Mucosa of rectum (tissue), 2 donors: ENCODE measurements around the gene CNNM1.

Experiments
- H3K27ac ChIP-seq, 2 donors: one replicate each; pipeline ENCODE4 v1.7.0; 2013; ENCODE audit warnings: inconsistent platforms in 2 of 2, low read depth in 2 of 2, low read length in 2 of 2
- H3K27me3 ChIP-seq, 2 donors: one replicate each; pipeline ENCODE4 v1.7.0; 2013; ENCODE audit warnings: low read length in 2 of 2; ENCODE audit not compliant: control insufficient read depth in 2 of 2, insufficient read depth in 2 of 2
- H3K36me3 ChIP-seq, 2 donors: one replicate each; pipeline ENCODE4 v1.7.0; 2013; ENCODE audit warnings: low read length in 2 of 2; ENCODE audit not compliant: control insufficient read depth in 2 of 2, insufficient read depth in 2 of 2
- H3K4me1 ChIP-seq, 2 donors: one replicate each; pipeline ENCODE4 v1.7.0; 2013; ENCODE audit warnings: low read length in 2 of 2, mild to moderate bottlenecking in 1 of 2; ENCODE audit not compliant: control insufficient read depth in 2 of 2, insufficient read depth in 2 of 2
- H3K4me3 ChIP-seq, 2 donors: one replicate each; pipeline ENCODE4 v1.7.0; 2013; ENCODE audit warnings: low read length in 2 of 2
- H3K9ac ChIP-seq, 2 donors: one replicate each; pipeline ENCODE4 v1.7.0; 2013; ENCODE audit warnings: low read length in 2 of 2, low read depth in 1 of 2, mild to moderate bottlenecking in 1 of 2
- H3K9me3 ChIP-seq, 2 donors: one replicate each; pipeline ENCODE4 v1.7.0; 2013; ENCODE audit warnings: low read length in 2 of 2; ENCODE audit not compliant: control insufficient read depth in 2 of 2
- donor health status: healthy.
- donor health status: Normal muscosa, but diverticular disease.

The CNNM1 gene

GRCh38 chr10:99345350-99345749, 16.2 kb downstream of the CNNM1 start:
- H3K27me3 ChIP-seq: no peaks in the 10 kb centered on the region
- H3K27ac ChIP-seq: no peak overlapping the region
- H3K9me3 ChIP-seq: no peaks in the 10 kb centered on the region
- no peak overlapping the region for H3K9ac ChIP-seq
- H3K36me3 ChIP-seq: no peaks in the 10 kb centered on the region
- H3K4me3 ChIP-seq: no peak overlapping the region
- H3K4me1 ChIP-seq: no peaks in the 10 kb centered on the region

GRCh38 chr10:99346247-99346646, 17.1 kb downstream of the CNNM1 start:
- no peaks in the 10 kb centered on the region for H3K9me3 ChIP-seq
- no peak overlapping the region for H3K9ac ChIP-seq
- no peaks in the 10 kb centered on the region for H3K36me3 ChIP-seq
- no peaks in the 10 kb centered on the region for H3K4me1 ChIP-seq
- no peaks in the 10 kb centered on the region for H3K27me3 ChIP-seq
- H3K4me3 ChIP-seq: no peak overlapping the region
- no peak overlapping the region for H3K27ac ChIP-seq

DNA sequence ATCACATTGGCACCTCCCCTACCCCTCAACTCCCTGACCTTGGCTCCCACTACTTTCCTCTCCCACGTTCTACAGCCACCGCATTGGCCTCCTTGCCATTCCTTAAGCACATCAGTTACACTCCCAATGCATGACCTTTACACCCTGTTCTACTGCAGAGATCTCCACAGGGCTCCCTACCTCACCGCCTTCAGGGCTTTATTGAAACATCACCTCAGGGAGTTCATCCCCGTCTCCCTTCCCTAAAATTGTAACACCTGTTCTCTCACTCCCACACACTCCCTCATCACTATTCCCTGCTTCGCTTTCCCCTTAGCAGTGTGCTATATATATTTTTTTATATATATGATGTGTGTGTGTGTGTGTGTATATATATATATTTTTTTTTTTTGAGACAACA, 18.5 kb downstream of the CNNM1 start:
- Histone ChIP-seq H3K36me3 (no peaks in the 10 kb centered on the region), H3K4me1 (no peaks in the 10 kb centered on the region), H3K9me3 (no peaks in the 10 kb centered on the region), H3K27ac (no peak overlapping the region), H3K27me3 (no peaks in the 10 kb centered on the region), H3K4me3 (no peak overlapping the region), H3K9ac (no peak overlapping the region)

DNA sequence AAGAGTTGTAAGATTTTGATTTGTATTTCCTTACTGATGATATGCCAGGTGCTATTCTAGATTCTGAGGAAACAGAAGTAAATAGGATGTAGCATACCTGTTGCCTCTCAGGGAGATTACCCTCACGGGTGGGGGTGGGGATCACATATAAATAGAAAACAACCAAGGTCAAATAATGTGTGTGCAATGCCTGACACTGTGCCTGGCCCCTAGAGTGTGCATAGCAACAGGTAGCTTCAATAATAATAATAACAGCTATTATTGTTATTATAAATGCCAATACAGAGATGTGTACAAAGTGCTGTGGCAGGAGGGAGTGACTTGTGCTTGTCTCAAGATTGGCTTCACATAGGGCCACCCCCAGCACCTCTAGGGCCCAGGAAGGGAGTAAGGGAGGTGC, 24.0 kb downstream of the CNNM1 start:
- Histone ChIP-seq H3K27me3 (peaks cover 0 to 3% of the 10 kb centered on the region in 2 donors), H3K4me3 (no peak overlapping the region), H3K4me1 (no peaks in the 10 kb centered on the region)

GRCh38 chr10:99357691-99358090, 28.5 kb downstream of the CNNM1 start:
- no peak overlapping the region for H3K27ac ChIP-seq
- H3K9me3 ChIP-seq: no peaks in the 10 kb centered on the region
- H3K27me3 ChIP-seq: peaks cover 0 to 3% of the 10 kb centered on the region in 2 donors
- no peaks in the 10 kb centered on the region for H3K36me3 ChIP-seq
- H3K9ac ChIP-seq: no peak overlapping the region
- no peak overlapping the region for H3K4me3 ChIP-seq
- H3K4me1 ChIP-seq: no peaks in the 10 kb centered on the region

More for the DNA sequence above, 24.0 kb downstream of the CNNM1 start:
- Histone ChIP-seq H3K36me3 (no peaks in the 10 kb centered on the region), H3K9ac (no peak overlapping the region), H3K9me3 (no peaks in the 10 kb centered on the region), H3K27ac (no peak overlapping the region)

- H3K36me3 ChIP-seq: no peaks in the 10 kb centered on the region
- no peak overlapping the region for H3K4me3 ChIP-seq
- no peak overlapping the region for H3K27ac ChIP-seq
- peaks cover 0 to 3% of the 10 kb centered on the region in 2 donors for H3K27me3 ChIP-seq
- no peaks in the 10 kb centered on the region for H3K9me3 ChIP-seq
- H3K4me1 ChIP-seq: no peaks in the 10 kb centered on the region
- H3K9ac ChIP-seq: no peak overlapping the region
These were observed 28.9 kb downstream of the CNNM1 start for GRCh38 chr10:99358101-99358500.

DNA sequence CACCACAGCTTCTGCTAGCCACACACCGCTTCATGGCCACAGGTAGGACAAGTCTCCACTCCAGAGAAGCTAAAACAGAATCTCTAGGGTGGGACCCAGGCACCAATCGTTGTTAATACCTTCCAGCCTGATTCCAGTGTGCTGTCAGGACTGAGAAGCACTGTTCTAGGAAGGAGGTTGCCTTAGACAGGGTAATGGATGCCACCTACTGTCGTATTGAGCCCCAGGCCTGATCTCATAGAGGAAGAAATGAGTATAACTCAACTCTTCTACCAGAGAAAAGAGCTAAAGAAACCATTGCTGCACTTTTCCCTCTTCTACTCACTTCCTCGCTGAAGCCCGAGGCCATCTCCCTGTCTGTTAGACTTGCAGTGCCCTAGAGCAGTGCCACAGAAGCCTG, 31.8 kb downstream of the CNNM1 start:
- Histone ChIP-seq H3K4me1 (no peaks in the 10 kb centered on the region), H3K4me3 (no peak overlapping the region), H3K36me3 (no peaks in the 10 kb centered on the region), H3K27me3 (no peaks in the 10 kb centered on the region), H3K9ac (no peak overlapping the region), H3K27ac (no peak overlapping the region), H3K9me3 (no peaks in the 10 kb centered on the region)

DNA sequence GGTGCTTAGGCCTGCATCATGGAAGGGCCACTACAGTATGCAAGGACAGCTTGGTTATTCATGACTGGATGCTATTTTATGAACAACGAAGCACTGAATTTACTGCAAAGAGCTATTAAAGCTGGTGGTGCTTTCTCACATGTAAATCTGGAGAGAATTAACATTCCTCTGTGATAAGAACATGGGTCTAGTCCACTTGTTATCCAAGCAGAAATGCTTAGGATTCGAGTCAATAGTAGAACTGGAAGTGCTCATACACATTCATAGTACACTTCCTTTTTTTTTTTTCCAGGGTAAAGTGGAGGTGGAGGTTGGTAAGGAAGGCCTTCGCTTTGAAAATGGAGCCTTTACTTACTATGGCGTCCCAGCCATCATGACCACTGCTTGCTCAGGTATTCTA, 35.0 kb downstream of the CNNM1 start:
- H3K36me3 ChIP-seq: no peaks in the 10 kb centered on the region
- H3K9me3 ChIP-seq: no peaks in the 10 kb centered on the region
- no peak overlapping the region for H3K27ac ChIP-seq
- H3K9ac ChIP-seq: no peak overlapping the region
- no peaks in the 10 kb centered on the region for H3K4me1 ChIP-seq
- no peak overlapping the region for H3K4me3 ChIP-seq
- peaks cover 3 to 6% of the 10 kb centered on the region in 2 donors for H3K27me3 ChIP-seq

GRCh38 chr10:99365311-99365710, 36.2 kb downstream of the CNNM1 start:
- no peak overlapping the region for H3K9ac ChIP-seq
- H3K4me3 ChIP-seq: no peak overlapping the region
- no peaks in the 10 kb centered on the region for H3K36me3 ChIP-seq
- H3K27ac ChIP-seq: no peak overlapping the region
- peaks cover 5 to 12% of the 10 kb centered on the region in 2 donors for H3K27me3 ChIP-seq
- no peaks in the 10 kb centered on the region for H3K9me3 ChIP-seq
- no peaks in the 10 kb centered on the region for H3K4me1 ChIP-seq

DNA sequence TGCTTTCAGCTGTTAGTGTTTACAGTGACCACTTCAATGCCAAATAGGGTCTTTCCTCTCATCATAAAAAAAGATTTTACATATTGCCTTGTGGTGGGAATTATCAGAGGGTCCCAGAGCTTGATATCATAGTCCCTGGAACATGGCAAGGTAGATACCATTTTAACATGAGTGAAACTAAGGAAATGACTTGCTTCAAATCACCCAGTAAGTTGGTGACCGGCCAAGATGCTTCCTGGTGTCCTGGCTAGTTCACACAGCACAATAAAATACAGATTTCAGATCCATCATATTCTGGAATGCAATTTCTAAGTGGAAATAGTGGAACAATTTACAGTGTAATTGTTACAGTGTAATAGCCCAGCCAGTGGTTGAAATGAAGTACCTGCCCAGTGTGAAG, 36.6 kb downstream of the CNNM1 start:
- Histone ChIP-seq H3K9me3 (no peaks in the 10 kb centered on the region), H3K36me3 (no peaks in the 10 kb centered on the region), H3K4me3 (no peak overlapping the region), H3K27me3 (peaks cover 7 to 14% of the 10 kb centered on the region in 2 donors), H3K27ac (no peak overlapping the region), H3K4me1 (no peaks in the 10 kb centered on the region), H3K9ac (no peak overlapping the region)

GRCh38 chr10:99366666-99367065, 37.5 kb downstream of the CNNM1 start:
- peaks cover 0 to 3% of the 10 kb centered on the region in 2 donors for H3K4me1 ChIP-seq
- H3K9me3 ChIP-seq: no peaks in the 10 kb centered on the region
- no peak overlapping the region for H3K4me3 ChIP-seq
- H3K27ac ChIP-seq: no peak overlapping the region
- no peaks in the 10 kb centered on the region for H3K36me3 ChIP-seq
- H3K9ac ChIP-seq: no peak overlapping the region
- peaks cover 7 to 14% of the 10 kb centered on the region in 2 donors for H3K27me3 ChIP-seq
